Measurements from ENCODE around the gene ARHGAP15.

The ARHGAP15 gene

DNA sequence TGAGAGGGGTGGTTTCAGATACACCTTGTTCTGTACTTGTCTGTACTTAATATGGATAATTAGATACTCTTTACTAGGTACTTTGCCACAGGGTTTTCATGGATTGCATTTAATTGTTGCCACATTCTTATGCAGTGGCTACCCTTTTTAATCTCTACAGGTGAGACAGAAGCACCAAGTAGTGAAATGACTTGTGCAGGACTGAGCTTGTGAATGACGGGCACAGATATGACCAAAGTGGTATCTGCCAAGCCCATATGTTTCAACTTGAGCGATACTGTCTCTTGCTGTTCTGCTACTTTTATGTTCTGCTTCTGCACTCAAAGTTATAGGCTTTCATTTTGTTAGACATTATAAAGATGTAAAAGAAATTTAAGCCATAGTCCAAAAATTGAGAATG lies 288.2 kb downstream of the ARHGAP15 start:
- no peak for DNase-seq

- no peak for DNase-seq
These were observed 291.1 kb downstream of the ARHGAP15 start for GRCh38 chr2:143420313-143420712.

- no peak for DNase-seq
These were observed 293.5 kb downstream of the ARHGAP15 start for GRCh38 chr2:143422681-143423080.

DNA sequence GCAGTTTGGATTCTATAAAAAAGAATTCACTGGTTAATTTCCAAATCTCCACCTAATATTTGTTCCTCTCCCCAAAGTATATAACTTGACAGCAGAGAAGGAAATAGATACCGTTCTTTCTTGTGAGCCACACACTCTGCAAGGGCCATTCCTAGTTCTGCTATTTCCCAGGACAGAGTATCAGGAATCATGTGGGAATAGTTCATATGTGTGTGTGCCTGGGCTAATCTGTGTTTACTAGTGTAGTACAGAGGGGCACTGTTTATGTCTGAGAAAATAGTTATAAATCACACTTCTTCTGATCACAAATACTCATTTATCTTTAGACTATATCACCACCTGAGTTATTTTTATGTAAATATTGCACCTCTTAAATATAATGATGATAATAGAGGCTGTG lies 296.7 kb downstream of the ARHGAP15 start:
- no peak for DNase-seq

GRCh38 chr2:143426296-143426695 lies 297.1 kb downstream of the ARHGAP15 start:
- DNase-seq, result no peak

DNA sequence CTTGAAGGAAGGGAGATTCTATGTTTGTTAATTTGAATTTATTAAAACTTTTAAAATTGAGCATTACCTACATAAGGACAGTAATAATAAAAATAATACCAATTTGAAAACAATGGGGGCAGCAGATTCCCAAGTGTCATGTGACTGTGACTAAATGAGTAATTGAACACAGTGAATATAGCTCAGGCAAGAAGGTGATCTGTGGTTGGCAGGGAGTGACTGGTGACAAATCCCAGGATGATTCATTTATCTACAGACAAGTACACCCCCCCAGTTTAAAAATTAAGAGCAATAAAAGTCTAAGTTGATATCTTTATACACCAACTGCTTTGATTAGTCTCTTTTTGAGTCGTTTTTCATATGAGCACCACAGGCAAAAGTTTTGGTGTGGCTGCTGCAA lies 299.5 kb downstream of the ARHGAP15 start:
- peak; percentile 21 for DNase-seq

- no peak for DNase-seq
These were observed 300.9 kb downstream of the ARHGAP15 start for GRCh38 chr2:143429932-143430679.

GRCh38 chr2:143431316-143431715 lies 302.1 kb downstream of the ARHGAP15 start:
- no peak for DNase-seq

GRCh38 chr2:143433251-143433650 lies 304.0 kb downstream of the ARHGAP15 start:
- DNase-seq, result no peak

GRCh38 chr2:143433840-143434239 lies 304.6 kb downstream of the ARHGAP15 start:
- no peak for DNase-seq

GRCh38 chr2:143434445-143434844 lies 305.2 kb downstream of the ARHGAP15 start:
- no peak for DNase-seq

GRCh38 chr2:143435131-143435530 lies 305.9 kb downstream of the ARHGAP15 start:
- DNase-seq, result no peak

- DNase-seq, result no peak
These were observed 307.7 kb downstream of the ARHGAP15 start for GRCh38 chr2:143436951-143437350.

DNA sequence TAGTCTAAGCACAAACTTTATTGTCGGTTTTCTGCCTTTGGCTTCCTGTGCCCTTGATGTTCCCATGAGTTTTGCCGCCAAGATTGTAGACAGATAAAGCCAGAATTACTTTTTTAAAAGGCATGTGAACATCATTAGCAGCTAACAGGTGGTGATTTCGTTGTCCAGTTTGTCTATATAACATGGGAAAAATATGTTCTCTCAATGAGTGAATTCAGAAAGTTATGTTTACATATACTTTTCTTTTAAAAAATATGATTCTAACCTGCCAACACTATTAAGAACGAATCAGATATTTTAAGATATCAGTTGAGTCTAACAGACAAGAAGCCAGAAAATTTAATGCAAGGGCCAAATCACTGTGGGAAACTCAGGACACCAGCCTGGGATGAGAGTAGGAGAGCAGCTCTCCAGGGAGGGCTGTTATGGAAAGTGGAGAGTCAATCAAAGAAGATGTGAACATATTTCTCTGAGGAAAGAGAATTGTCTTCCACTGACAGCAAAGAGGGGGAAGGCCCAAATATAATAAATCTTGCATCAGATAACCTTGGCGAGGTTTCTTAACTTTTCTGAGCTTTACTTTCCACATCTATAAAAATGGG lies 311.3 kb downstream of the ARHGAP15 start:
- no peak for DNase-seq

DNA sequence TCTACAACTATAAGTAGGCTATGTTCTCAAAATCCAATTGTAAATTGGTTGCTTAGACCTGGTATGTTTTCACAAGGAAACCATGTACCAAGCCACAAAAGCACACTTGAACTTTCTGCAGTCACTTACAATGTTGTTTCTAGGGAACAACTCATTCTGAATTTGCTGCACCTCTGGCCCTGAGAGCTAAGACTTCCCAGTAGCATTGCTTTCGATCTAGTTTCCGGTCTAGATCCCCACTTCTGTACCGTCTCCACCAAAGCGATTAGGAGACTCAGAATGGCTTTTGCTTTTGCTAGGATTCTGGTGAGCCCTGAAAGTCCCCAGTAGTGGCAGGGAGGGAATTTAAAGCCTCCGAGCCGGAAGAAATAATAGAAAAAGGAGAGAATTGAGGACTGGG lies 313.0 kb downstream of the ARHGAP15 start:
- DNase-seq, result no peak

DNA sequence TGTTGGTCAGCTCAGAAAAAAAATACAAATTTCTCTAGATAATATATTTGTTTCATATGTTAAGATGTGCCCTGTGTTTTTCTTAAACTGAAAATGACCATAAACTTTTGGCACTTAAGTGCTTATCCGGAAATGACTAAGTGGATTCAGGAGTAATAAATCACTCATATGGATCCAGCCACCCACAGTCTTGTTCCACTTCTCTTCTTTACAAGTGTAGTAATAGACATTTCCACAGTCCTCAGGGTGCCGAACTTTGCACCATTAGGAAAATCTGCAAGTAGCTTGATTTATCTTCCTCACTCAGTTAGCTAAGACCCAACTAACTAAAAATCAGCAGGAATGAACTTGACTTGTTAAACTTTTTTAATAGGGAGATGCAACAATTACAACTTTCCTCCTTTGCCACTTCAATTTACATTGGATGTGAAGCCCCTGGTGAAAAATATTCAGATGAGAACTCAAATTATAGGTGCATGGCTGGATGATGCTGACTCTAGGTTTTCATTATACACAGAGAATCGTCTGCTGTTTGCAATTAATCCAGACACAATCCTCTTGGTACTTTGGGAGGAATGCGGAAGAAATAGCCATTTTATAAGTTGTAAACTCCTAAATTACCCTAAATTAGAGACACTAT lies 322.5 kb downstream of the ARHGAP15 start:
- DNase-seq, result no peak

GRCh38 chr2:143452817-143453451 lies 323.7 kb downstream of the ARHGAP15 start:
- DNase-seq, result no peak

DNA sequence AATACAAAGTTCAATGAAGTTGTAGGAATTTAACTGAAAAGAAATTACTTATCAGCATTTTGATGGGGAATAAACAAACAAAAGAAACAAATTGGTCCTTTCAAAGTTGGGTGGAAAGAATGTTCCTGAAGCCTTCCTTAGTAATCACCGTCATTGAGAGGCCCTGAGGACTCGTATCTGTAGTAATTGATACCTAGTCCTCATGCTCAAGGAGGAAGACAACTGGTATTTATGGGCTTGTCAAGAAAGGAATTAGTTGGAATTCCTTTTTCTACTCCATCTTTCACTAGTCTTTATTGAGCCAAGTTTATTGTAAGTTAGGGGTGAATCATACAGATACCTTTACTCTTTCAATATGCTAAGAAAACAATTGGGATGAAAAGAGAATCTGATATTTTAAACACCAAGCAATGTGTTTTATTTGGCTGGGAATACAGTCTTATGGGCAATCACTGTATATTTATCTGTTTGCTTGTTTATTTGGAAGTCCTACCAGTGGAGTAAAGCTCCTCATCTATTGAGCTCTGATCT lies 324.8 kb downstream of the ARHGAP15 start:
- no peak for DNase-seq

DNA sequence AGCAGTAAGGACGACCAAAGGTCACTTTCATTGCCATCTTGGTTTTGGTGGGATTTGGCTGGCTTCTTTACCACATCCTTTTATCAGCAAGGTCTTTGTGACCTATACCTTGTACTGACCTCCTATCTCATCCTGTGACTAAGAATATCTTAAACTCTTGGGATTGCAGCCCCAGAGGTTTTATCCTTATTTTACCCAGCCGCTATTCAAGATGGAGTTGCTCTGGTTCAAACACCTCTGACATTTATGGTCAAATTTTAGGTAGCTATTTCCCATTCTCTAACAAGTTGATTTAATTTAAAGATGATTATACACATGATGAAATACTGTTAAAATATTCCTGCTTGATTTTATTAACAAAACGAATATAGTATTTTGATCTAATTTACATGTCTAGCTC lies 326.1 kb downstream of the ARHGAP15 start:
- no peak for DNase-seq

GRCh38 chr2:143458258-143459190 lies 329.3 kb downstream of the ARHGAP15 start:
- no peak for DNase-seq

DNA sequence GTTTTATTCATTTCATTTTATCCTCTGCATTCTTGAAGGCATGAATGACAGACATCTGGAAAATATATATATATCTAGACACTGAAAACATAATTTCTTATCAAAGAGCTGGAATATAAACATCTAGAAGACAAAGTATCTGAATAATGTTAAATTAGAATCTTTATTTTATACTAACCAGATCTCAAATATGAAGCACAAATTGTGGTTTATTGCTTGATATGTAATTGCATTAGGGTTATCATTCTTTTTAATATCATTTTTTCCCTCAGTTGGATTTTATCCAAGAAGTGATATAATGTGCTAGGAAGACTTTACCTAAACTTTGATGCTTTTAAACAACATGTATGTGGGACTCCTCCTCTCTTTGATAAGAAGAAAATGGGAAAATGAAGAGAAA lies 331.2 kb downstream of the ARHGAP15 start:
- no peak for DNase-seq

- DNase-seq, result no peak
These were observed 334.5 kb downstream of the ARHGAP15 start for GRCh38 chr2:143463719-143464118.

Data from activated naive CD4-positive, alpha-beta T cell treated with anti-CD3 and anti-CD28 coated beads, Interleukin-2, amount 50 U/mL, for 16 hours (primary cell).